ENCODE measurements around the gene STK4.

DNA sequence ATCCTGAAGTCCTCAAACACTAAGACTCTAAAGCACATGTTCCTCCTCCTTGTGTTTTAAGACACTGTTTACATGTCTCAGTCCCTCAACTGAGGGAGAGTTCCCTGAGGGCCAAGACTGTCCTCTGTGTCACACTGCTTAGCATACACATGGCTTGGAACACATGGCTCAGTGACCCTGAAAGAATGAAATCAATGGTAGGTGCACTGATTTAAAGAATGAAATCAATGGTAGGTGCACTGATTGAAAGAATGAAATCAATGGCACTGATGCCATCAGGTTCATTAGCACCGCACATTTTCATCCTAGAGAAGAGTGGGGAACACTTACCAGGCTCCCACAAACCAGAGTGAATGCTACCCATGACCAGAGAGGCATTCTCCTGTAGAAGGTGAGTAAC lies 15.9 kb upstream of the STK4 start:
- TF ChIP-seq, protein P1, sequence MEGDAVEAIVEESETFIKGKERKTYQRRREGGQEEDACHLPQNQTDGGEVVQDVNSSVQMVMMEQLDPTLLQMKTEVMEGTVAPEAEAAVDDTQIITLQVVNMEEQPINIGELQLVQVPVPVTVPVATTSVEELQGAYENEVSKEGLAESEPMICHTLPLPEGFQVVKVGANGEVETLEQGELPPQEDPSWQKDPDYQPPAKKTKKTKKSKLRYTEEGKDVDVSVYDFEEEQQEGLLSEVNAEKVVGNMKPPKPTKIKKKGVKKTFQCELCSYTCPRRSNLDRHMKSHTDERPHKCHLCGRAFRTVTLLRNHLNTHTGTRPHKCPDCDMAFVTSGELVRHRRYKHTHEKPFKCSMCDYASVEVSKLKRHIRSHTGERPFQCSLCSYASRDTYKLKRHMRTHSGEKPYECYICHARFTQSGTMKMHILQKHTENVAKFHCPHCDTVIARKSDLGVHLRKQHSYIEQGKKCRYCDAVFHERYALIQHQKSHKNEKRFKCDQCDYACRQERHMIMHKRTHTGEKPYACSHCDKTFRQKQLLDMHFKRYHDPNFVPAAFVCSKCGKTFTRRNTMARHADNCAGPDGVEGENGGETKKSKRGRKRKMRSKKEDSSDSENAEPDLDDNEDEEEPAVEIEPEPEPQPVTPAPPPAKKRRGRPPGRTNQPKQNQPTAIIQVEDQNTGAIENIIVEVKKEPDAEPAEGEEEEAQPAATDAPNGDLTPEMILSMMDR (IDR thresholded peaks at IDR 0.05), result no peak
- no peak for TF ChIP-seq POLR2A (IDR thresholded peaks at IDR 0.05)

Measured in ovary (tissue), 3 donors.